ENCODE measurements around the gene DMD. TPM values are rescaled to one million over a fixed set of nuclear protein-coding genes. Genes with fewer than 3 reads are reported as not detected.

The DMD gene
- total and polyA plus RNA-seq, 2 of the 13 experiments (the other 11 are each of a cell fraction or from before 2014, with no cell fraction given) = 17.6 to 25.9 TPM

DNA sequence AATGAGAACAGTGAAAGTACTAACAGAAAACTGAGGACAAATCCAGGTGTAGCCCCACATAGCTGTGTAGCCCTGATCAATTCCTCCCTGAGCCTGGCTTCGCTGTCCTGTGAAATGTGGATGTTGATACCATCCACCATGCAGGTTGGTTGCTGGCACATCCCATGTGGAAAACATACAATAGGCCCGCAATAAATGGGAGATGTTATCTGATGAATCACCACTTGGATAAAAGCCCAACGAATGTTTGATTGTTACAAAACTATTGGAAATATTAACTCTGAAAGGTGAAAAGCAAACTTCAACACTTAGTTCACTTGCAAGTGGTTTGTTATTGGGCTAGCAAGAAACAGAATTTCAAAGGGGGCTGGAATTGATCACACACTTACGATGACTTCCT lies 1953.2 kb downstream of the DMD start:
- TF ChIP-seq CREM (IDR thresholded peaks at IDR 0.05) (no peak), CREM (CRISPR knock-in tag; IDR thresholded peaks at IDR 0.05) (no peak), HNF1A (IDR thresholded peaks at IDR 0.05; ENCODE audit: low read depth) (no peak), HNF1A (CRISPR knock-in tag; IDR thresholded peaks at IDR 0.05; ENCODE audit: borderline replicate concordance) (no peak), ZNF589 (CRISPR knock-in tag; conservative IDR thresholded peaks at IDR 0.05) (no peak), CENPT (CRISPR knock-in tag; IDR thresholded peaks at IDR 0.05; ENCODE audit: low read depth) (no peak), SRSF9 (IDR thresholded peaks at IDR 0.05; ENCODE audit: borderline replicate concordance, insufficient read depth, low read depth, low read length, poor library complexity, severe bottlenecking) (no peak), TIGD3 (CRISPR knock-in tag; IDR thresholded peaks at IDR 0.05; ENCODE audit: borderline replicate concordance) (no peak)
- in situ Hi-C loops (cut with HindIII; ENCODE audit: extremely low pct_ligation_motif_present, low pct_unique_long_range_greater_than_20kb) = no loop called here

More for the DNA sequence above, 1953.2 kb downstream of the DMD start:
- Histone ChIP-seq H3K27me3 (ENCODE audit: control insufficient read depth in 1 of 2, insufficient read depth in 2 of 2, low read length in 2 of 2) (no peaks in the 10 kb centered on the region), H3K4me2 (ENCODE audit: low read depth, low read length) (no peak overlapping the region), H2AFZ (ENCODE audit: low read length) (no peak overlapping the region), H3K4me3 (replicated peaks in 1 of 3; ENCODE audit: insufficient read depth in 1 of 3, low read depth in 2 of 3, low read length in 3 of 3) (no peak overlapping the region), H3K36me3 (replicated peaks in 1 of 2; ENCODE audit: control insufficient read depth in 1 of 2, insufficient read depth in 2 of 2, low read length in 2 of 2) (peaks cover 0 to 7% of the 10 kb centered on the region in 2 experiments; a peak in 2 of 5 replicates), H4K20me1 (ENCODE audit: insufficient read depth, low read length) (no peaks in the 10 kb centered on the region), H3K27ac (ENCODE audit: extremely low read length, insufficient read depth, low read length) (no peak overlapping the region), H3K4me1 (ENCODE audit: insufficient read depth, low read length) (peaks cover 18% of the 10 kb centered on the region), H3K79me2 (ENCODE audit: insufficient read depth, low read length) (peaks cover 22% of the 10 kb centered on the region), H3K9ac (ENCODE audit: insufficient read depth, low read depth, low read length) (no peak overlapping the region), H3K9me3 (ENCODE audit: low read length) (no peaks in the 10 kb centered on the region)
- WGBS (ENCODE audit: low lambda C conversion rate) = 97% methylated on average over 4 of the region's 4 CpGs
- ATAC-seq = no peak
- ChIA-PET CTCF (ENCODE audit: low intra/inter-chr PET ratio, low total read pairs) (no interaction called here), POLR2A (no interaction called here)
- no peak for DNase-seq (ENCODE audit: low spot score)
- no TSS peak for BruUV-seq (replicated peaks)
- intact Hi-C loops (cut with micrococcal nuclease; ENCODE audit: unreplicated experiment) = no loop called here
- no peak for FAIRE-seq

All from HepG2 (cell line).